Caco-2 (cell line): ENCODE results near the gene ELOVL2. TPM values are rescaled to one million over a fixed set of nuclear protein-coding genes. Genes with fewer than 3 reads are reported as not detected.

Source experiments
- BruUV-seq: library from RNA; stranded (reverse); fragments of 400-500 nt; replicated peaks from 2 replicates; lab custom pipeline; 2021; lab: Mats Ljungman, UMichigan
- CTCF ChIA-PET: fragments of 300-600 bp; sonication (Branson Sonifier 250); formaldehyde crosslinking; loops from one replicate; lab custom pipeline; 2022; ENCODE audit warnings: antibody characterized with exemption; lab: Charles Lee
- POLR2A ChIA-PET: fragments of 300-600 bp; sonication (Branson Sonifier 250); formaldehyde crosslinking; loops from one replicate; lab custom pipeline; 2022; ENCODE audit warnings: antibody characterized with exemption; lab: Charles Lee
- DNase-seq, 2 experiments: peaks; one replicate each; pipeline versions ENCODE4 v3.0.0 to v3.0.0-alpha.2; 2020 to 2022
- H3K27me3 ChIP-seq: replicated peaks from 2 replicates; pipeline ENCODE4 v1.6.0; 2011; ENCODE audit warnings: low read length; ENCODE audit not compliant: control insufficient read depth, insufficient read depth
- H3K36me3 ChIP-seq: 2 replicates; pipeline ENCODE4 v1.5.1; 2011; ENCODE audit warnings: low read length; ENCODE audit not compliant: control insufficient read depth, insufficient read depth
- H3K4me1 ChIP-seq: fragments of 250-450 bp; sonication (Bioruptor Pico); 2 replicates; pipeline ENCODE4 v1.5.1; 2020; ENCODE audit warnings: mild to moderate bottlenecking
- H3K4me3 ChIP-seq: 2 replicates; pipeline ENCODE4 v1.5.1; 2011; ENCODE audit warnings: low read depth, mild to moderate bottlenecking, control low read depth, low read length
- H3K9me3 ChIP-seq: fragments of 250-450 bp; sonication (Bioruptor Pico); 2 replicates; pipeline ENCODE4 v1.5.1; 2020; ENCODE audit warnings: mild to moderate bottlenecking, moderate library complexity
- H3K27ac Mint-ChIP-seq: one replicate; pipeline ENCODE4 v1.8.0; 2022; ENCODE audit warnings: mixed read lengths; ENCODE audit not compliant: unreplicated experiment
- H3K27me3 Mint-ChIP-seq: one replicate; pipeline ENCODE4 v1.8.0; 2022; ENCODE audit warnings: mixed read lengths; ENCODE audit not compliant: insufficient read depth, unreplicated experiment
- H3K36me3 Mint-ChIP-seq: one replicate; pipeline ENCODE4 v1.8.0; 2022; ENCODE audit warnings: mild to moderate bottlenecking, mixed read lengths; ENCODE audit not compliant: insufficient read depth, unreplicated experiment
- H3K4me1 Mint-ChIP-seq: one replicate; pipeline ENCODE4 v1.8.0; 2022; ENCODE audit warnings: low read depth, mixed read lengths; ENCODE audit not compliant: unreplicated experiment
- H3K4me3 Mint-ChIP-seq: one replicate; pipeline ENCODE4 v1.8.0; 2022; ENCODE audit warnings: mild to moderate bottlenecking, moderate library complexity, mixed read lengths; ENCODE audit not compliant: unreplicated experiment
- H3K9me3 Mint-ChIP-seq: one replicate; pipeline ENCODE4 v1.8.0; 2022; ENCODE audit warnings: mixed read lengths; ENCODE audit not compliant: unreplicated experiment
- intact Hi-C: fragments of 100-400 bp; cut with micrococcal nuclease; formaldehyde crosslinking; loops from one replicate; pipeline ENCODE4 v1.10.0; 2022; ENCODE audit not compliant: unreplicated experiment
- total RNA-seq: library from RNA; stranded (reverse); gene quantifications from 2 replicates; pipeline ENCODE4 v1.2.3, GENCODE V29; 2022
- TF ChIP-seq, protein P1 (sequence below), 2 experiments: fragments of 200-600 bp in 1 of 2; IDR thresholded peaks; 1 replicate in 1 of 2; 2 replicates in 1 of 2; pipeline versions ENCODE4 v1.5.1 to v1.8.0; 2011 to 2022; ENCODE audit warnings: antibody characterized with exemption in 1 of 2, control low read depth in 1 of 2, inconsistent platforms in 1 of 2, low read depth in 1 of 2, low read length in 1 of 2, mild to moderate bottlenecking in 1 of 2, moderate library complexity in 1 of 2; ENCODE audit not compliant: insufficient read depth in 1 of 2, severe bottlenecking in 1 of 2, unreplicated experiment in 1 of 2

The ELOVL2 gene
- total RNA-seq, 1 experiment from 2014 or later: not detected

- H3K27me3 Mint-ChIP-seq: no peaks in the 10 kb centered on the region
- no TSS peak for BruUV-seq
Observed at GRCh38 chr6:11053307-11053706, 9.2 kb upstream of the ELOVL2 start.

DNA sequence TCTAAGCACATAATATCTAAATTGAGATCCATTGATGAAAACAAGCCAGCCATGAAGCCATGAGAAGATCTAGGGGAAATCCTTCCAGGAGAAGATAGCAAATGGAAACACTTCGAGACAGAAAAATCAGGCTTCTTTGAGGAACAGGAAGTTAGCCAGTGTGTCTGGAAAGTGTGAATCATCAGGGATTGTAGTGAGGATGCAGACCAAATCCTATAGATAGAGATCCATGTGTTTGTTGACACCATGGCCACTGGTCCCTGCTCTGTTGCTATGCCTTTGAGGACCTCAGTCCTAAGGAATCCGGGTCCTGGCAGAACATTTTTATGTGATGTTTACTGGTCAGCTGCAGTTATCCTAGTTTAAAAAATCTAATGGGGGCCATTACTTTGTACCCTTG, 6.6 kb upstream of the ELOVL2 start:
- Mint-ChIP-seq H3K36me3 (no peaks in the 10 kb centered on the region), H3K9me3 (no peaks in the 10 kb centered on the region), H3K4me3 (no peak overlapping the region), H3K4me1 (peaks cover 7% of the 10 kb centered on the region), H3K27ac (no peak overlapping the region), H3K27me3 (no peaks in the 10 kb centered on the region)
- CTCF ChIA-PET: no interaction called here
- Histone ChIP-seq H3K36me3 (no peaks in the 10 kb centered on the region), H3K9me3 (no peaks in the 10 kb centered on the region), H3K27me3 (no peaks in the 10 kb centered on the region), H3K4me3 (no peak overlapping the region), H3K4me1 (peaks cover 20% of the 10 kb centered on the region)
- intact Hi-C loops: no loop called here
- DNase-seq: no peak
- no TSS peak for BruUV-seq
- POLR2A ChIA-PET: no interaction called here
- TF ChIP-seq, protein P1, sequence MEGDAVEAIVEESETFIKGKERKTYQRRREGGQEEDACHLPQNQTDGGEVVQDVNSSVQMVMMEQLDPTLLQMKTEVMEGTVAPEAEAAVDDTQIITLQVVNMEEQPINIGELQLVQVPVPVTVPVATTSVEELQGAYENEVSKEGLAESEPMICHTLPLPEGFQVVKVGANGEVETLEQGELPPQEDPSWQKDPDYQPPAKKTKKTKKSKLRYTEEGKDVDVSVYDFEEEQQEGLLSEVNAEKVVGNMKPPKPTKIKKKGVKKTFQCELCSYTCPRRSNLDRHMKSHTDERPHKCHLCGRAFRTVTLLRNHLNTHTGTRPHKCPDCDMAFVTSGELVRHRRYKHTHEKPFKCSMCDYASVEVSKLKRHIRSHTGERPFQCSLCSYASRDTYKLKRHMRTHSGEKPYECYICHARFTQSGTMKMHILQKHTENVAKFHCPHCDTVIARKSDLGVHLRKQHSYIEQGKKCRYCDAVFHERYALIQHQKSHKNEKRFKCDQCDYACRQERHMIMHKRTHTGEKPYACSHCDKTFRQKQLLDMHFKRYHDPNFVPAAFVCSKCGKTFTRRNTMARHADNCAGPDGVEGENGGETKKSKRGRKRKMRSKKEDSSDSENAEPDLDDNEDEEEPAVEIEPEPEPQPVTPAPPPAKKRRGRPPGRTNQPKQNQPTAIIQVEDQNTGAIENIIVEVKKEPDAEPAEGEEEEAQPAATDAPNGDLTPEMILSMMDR (IDR thresholded peaks at IDR 0.05; ENCODE audit: insufficient read depth in 1 of 2, low read depth in 1 of 2, low read length in 1 of 2, severe bottlenecking in 1 of 2, unreplicated experiment in 1 of 2): no peak

More at GRCh38 chr6:11053307-11053706, 9.2 kb upstream of the ELOVL2 start:
- Mint-ChIP-seq H3K4me1 (peaks cover 7% of the 10 kb centered on the region), H3K36me3 (no peaks in the 10 kb centered on the region), H3K9me3 (no peaks in the 10 kb centered on the region), H3K4me3 (no peak overlapping the region), H3K27ac (no peak overlapping the region)
- H3K9me3 ChIP-seq: no peaks in the 10 kb centered on the region
- H3K4me1 ChIP-seq: peaks cover 13% of the 10 kb centered on the region
- no peaks in the 10 kb centered on the region for H3K27me3 ChIP-seq
- no peak overlapping the region for H3K4me3 ChIP-seq
- ChIA-PET CTCF (interaction anchor here (1.0 to 1.2 kb wide), 3 partner anchors 12 to 99 kb away, joined by 3 to 8 read pairs (median 3); no protein-coding TSS in a partner anchor), POLR2A (interaction anchor here (0.6 kb wide), 2 partner anchors 38 to 145 kb away, joined by 5 read pairs; no protein-coding TSS in a partner anchor)
- TF ChIP-seq, protein P1 (IDR thresholded peaks at IDR 0.05; ENCODE audit: insufficient read depth in 1 of 2, low read depth in 1 of 2, low read length in 1 of 2, severe bottlenecking in 1 of 2, unreplicated experiment in 1 of 2): no peak
- no peak for DNase-seq
- intact Hi-C loops: no loop called here
- no peaks in the 10 kb centered on the region for H3K36me3 ChIP-seq

GRCh38 chr6:11044712-11045167, 635 bp upstream of the ELOVL2 start:
- no TSS peak for BruUV-seq
- no peaks in the 10 kb centered on the region for H3K27me3 Mint-ChIP-seq
- no peaks in the 10 kb centered on the region for H3K27me3 ChIP-seq
- no peak for DNase-seq
- H3K4me3 Mint-ChIP-seq: no peak overlapping the region
- no peaks in the 10 kb centered on the region for H3K36me3 Mint-ChIP-seq
- no peaks in the 10 kb centered on the region for H3K9me3 ChIP-seq
- TF ChIP-seq, protein P1 (IDR thresholded peaks at IDR 0.05; ENCODE audit: insufficient read depth in 1 of 2, low read depth in 1 of 2, low read length in 1 of 2, severe bottlenecking in 1 of 2, unreplicated experiment in 1 of 2): no peak
- peaks cover 12% of the 10 kb centered on the region for H3K9me3 Mint-ChIP-seq
- H3K27ac Mint-ChIP-seq: no peak overlapping the region
- H3K4me1 ChIP-seq: peaks cover 10% of the 10 kb centered on the region; the same call in 1 of the 2 replicates
- CTCF ChIA-PET: no interaction called here
- H3K4me1 Mint-ChIP-seq: peaks cover 6% of the 10 kb centered on the region
- POLR2A ChIA-PET: no interaction called here
- H3K36me3 ChIP-seq: no peaks in the 10 kb centered on the region
- intact Hi-C loops: no loop called here
- no peak overlapping the region for H3K4me3 ChIP-seq
